GM19468 (cell line): ENCODE results near the gene CLASP2.

Experiments
- ATAC-seq: cut with Tn5 transposase; IDR thresholded peaks from one replicate; pipeline ENCODE4 v1.9.1; 2021; ENCODE audit warnings: mild to moderate bottlenecking, moderate library complexity, moderate number of reproducible peaks; ENCODE audit not compliant: unreplicated experiment; ENCODE audit errors: extremely low read depth

Gene CLASP2

DNA sequence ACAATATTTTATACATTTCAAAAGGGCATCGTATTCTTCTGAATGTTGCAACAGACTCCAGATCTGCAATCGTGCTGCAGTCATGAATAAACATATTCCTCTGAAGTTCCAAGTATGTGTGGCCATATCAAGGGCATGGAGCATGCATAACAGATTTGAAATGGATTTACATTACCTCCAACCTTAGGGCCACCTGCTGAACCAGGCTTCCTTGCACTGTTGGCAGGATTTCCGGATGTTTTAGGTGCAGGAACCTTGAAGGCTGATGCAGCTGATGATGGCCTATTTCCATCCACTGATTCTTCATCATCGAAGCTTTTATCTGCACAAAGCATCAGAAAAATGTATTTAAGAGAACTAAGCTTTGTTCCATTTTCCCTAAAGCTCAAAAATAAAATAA is 73.5 kb downstream of the CLASP2 start:
- ATAC-seq, result no peak

DNA sequence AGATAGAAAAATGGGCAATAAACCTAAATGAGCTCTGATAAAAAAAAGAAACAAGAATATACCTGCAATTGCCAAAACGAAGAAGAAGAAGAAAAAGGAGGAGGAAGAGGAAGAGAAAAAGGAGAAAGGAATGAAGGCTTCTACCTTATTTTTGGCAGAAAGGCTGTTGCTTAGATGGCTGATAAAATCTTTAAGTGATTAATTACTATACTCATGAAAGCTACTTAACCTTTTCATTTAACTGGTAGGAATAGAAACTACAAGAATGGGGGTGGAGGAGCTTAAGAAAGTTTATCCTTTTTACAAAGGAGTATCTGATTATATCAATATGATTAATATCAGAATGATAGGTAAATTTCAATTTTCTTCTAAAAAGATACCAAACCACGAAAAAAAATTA is 75.2 kb downstream of the CLASP2 start:
- ATAC-seq, result no peak

DNA sequence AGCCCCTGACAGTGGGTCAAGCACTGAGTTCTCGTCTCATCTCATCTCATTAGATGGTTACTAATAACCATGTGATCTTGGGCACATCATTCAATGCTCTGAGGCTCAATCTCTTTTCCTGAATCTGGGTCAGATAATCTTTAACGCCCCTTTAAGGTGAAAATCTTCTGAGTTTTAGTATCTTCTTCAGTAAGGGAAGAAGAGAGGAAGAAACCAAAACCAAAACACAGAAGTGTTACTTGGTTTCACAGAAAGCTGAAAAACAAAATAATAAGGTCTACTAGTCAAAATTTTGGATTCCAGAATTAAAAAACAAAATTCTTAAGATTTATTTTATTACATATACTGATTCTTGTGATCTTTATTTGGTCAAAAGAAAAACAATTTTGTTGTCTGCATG is 78.2 kb downstream of the CLASP2 start:
- ATAC-seq, result no peak

DNA sequence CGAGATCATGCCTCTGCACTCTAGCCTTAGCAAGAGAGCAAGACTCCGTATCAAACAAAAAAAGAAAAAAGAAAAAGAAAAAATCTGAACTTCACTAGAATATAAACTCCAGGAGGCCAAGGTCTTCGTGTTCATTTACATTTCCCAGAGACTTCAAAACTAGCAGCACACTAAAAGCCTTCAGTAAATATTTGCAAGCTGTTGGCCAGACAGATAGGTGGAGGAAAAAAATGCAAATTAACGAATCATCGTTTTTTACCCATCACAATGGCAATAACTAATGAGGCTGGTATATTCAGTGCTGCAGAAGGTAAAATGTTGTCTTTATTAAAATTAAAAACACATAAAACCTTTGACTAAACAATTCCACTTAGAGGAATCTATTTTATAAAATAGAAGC is 80.6 kb downstream of the CLASP2 start:
- no peak for ATAC-seq

DNA sequence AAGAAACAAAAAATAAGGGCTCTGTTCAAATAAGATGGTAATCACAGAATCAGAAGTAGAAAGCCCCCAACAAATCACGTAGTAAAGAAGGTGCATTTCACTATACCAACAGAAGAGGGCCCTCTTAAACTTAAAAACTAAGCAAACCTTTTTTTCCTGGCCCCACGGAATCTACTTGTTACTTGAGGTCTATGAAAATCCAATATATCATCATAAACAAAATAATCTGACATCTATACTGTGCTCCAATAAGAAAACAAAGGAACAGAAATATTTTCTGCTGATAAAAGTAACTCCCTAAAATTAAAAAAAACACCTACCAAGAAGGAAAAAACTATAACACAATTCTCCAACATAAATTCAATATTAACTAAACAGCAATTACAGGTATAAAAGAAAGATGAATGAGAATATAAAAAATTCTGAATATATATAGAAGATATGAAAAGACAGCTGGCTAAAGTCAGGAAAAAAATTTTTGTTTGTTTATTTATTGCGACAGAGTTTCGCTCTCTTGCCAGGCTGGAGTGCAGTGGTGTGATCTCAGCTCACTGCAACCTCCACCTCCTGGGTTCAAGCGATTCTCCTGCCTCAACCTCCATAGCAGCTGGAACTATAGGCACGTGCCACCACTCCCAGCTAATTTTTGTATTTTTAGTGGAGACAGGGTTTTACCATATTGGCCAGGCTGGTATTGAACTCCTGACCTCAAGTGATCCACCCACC is 81.8 kb downstream of the CLASP2 start:
- ATAC-seq, result no peak

DNA sequence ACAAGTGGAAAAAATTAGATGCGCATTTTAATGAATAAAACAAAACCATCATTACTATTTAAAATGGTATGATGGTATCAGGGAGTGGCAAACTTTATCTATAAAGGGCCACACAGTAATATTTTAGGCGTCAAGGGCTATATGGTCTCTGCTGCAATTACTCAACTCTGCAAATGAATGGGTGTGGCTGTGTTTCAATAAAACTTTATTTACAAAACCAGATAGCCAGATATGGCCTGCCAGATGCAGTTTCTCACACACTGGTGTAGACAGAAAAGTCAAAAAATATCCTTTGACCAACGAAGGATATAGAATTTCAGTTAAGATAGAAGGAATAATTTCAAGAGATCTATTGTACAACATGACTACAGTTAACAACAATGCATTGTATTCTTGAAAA is 83.8 kb downstream of the CLASP2 start:
- no peak for ATAC-seq

DNA sequence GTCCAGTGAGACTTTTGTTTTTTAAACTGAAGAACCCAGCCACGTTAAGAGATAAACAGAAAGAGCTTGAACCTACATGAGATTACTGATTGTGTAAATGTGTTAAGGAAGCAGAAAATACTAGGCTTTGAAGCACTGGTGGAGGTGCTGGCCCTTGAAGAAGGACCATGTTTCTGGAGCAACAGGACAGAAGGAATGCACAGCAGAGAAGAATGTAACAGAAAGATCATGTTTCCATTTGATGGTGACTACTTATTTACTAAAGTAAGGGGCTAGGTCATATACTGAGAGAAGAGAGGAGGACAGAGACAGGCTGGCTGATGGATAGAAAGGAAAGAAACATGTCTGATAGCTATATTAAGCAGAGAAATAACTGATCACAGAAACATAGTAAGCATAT is 88.8 kb downstream of the CLASP2 start:
- no peak for ATAC-seq

DNA sequence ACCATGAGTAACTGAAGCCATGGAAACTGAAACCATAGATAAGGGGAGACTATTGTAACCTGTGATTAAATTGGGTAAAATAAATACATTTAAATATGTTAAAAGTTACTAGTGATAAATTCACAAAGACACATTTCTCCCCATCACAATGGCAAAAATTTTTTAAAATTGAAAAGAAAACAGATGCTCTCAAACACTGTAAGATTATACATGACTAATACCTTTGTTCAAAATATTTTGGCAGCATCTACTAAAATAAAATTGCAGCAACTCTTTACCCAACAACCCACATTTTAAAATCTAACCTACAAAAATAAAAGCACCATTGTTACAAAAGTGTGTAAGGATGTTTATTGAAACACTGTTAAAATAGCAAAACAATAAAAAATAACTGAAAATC is 93.3 kb downstream of the CLASP2 start:
- ATAC-seq, result no peak

DNA sequence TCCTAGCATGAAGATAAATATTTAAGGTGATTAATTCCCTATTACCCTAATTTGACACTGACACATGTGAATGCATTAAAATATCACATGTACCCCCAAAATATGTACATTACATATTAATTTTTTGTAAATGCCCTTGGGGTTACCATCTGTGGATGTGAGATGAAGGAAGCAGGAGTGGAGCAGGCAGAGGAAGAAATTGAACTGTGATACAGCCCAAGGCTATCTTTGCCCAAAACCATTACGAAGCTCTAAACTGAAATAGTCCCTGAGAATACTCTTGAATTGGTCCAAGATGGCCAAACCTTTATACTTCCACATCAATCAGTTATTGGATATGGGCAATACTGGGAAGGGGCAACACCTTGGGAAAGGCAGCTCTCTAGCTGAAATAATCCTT is 105.0 kb downstream of the CLASP2 start:
- no peak for ATAC-seq

DNA sequence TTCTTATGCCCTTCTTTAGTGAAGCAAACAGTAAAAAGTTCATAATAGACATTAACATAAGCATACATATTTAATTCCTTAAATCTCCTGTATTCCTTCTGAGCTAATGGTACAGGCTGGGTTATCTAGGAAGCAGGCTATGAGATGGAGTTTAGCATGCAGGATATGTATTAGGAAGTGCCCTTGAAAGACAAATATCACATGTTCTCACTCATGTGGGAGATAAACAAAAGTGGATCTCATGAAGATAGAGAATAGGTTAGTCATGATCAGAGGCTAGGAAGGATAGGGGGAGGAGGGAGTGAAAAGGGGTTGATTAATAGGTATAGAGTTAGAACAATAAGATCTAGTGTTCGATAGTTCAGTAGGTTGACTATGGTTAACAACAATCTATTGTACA is 105.4 kb downstream of the CLASP2 start:
- ATAC-seq, result no peak

DNA sequence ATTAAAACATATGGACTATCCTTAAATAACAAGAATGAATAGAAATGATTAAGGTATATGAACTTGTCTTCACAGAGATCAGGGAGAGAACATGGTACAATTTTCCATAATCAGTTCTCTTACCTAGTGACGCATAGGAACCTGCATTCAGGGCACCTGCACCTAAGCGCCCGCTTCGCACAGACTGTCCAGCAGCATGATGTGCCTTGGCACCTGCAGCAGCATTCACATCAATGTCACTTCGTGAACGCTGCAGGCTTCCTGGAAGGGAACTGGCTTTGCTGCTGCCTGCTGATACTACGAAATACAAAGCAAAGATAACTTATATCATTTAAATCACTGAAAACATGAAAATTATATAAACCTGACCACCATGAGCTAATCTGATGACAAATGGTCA is 115.2 kb downstream of the CLASP2 start:
- no peak for ATAC-seq

DNA sequence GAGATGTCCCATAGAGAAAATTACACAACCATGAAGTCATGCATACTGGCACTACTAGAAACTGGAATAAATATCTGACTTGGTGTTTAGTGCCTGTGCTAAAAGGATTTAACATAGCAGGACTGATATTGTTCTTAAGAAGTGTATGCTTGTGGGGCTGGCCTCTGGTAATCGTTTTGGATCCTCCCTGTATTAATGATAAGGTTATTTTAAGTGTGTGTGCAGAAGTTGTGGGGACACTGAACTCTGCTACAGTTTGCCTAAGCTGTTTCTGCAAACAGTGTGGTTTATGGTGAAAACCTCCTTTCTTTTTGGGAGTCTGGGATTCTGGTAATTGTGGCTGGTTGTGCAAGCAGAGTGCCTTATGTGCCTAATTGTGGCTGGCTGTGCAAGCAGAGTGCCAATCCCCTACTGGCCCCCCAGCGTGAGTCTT is 120.8 kb downstream of the CLASP2 start:
- no peak for ATAC-seq

DNA sequence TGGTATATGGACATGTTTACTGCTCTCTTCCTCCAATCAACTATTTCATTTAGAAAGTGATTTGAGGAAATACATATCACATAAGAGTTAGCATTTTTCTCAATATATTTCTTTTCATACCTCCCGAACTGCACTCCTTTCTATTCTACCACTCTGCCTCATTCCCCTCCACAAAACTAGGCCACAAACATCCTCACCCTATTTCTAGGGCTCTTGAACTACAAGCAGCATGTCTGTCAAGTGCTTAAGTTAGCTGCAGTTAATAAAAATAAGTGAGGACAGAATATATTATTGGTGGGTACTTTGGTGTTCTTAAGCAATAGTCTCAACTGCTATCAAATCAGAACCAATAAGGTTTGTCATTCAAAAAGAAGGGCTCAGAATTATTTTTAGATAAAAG is 125.1 kb downstream of the CLASP2 start:
- ATAC-seq, result no peak

DNA sequence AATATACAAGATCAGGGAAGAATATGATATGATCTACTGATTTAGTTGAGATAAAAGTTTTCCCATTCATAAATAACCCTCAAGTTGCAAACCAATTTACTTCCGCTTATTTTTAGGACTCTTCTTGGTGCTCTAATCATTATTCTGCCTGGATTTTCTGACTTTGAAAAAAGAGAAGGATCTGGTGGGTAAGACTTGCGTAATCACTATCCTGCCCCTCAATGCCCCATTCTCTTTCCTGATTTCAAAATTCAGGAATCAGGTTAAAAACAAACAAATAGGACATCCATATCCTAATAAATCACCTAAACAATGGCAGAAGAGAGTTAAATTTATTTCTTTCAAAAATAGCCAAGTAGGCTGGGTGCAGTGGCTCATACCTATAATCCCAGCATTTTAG is 127.5 kb downstream of the CLASP2 start:
- ATAC-seq, result no peak

DNA sequence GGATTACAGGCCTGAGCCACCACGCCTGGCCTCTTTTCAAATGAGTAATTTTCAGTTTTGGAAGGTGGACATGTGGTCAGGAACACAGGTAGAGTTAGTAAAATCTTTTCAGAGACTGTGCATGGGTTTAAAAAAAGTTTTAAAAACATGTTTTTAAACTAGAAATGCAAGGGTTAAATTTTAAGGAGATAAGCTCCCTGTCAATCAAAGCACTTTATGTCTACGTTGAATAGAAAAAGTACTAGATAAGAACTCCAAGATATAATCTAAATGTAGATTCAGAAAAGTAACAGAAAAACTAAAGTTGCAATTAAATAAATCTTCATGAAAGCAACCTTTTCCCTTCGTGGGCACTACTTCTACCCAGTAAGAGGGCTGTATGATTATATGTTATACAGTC is 131.7 kb downstream of the CLASP2 start:
- ATAC-seq, result no peak

DNA sequence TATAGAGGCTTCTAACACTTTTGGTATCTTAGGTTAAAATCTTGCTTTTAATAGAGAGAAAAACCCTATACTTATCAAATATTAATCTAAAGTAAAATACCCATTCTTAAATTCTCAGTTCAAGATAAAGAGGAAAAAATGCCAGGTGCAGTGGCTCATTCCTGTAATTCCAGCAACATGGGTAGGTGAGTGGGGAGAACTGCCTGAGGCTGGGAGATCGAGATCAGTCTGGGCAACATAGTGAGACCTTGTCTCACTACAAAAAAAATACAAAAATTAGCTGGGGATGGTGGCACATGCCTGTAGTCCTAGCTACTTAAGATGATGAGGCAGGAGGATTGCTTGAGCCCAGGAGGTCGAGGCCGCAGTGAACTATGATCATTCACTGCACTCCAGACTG is 135.8 kb downstream of the CLASP2 start:
- ATAC-seq, result no peak

DNA sequence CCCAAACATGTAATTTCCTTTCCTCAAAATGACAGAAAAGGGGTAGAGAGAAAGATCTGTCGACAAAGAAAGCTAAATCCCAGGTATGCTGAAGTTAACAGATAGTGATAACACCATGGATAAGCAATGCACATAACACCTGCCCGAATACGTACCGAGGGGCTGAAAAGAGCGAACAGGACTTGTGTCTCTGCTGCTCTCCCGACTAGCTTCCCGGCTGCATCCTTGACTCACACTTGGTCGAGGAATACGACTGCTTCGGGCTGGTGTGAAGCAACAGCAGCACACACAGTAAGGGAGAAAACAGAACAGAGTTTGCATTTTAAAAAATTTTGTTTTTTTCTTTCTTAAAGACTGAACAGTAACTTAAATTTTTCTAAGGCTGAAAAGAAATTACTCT is 136.4 kb downstream of the CLASP2 start:
- ATAC-seq, result no peak

DNA sequence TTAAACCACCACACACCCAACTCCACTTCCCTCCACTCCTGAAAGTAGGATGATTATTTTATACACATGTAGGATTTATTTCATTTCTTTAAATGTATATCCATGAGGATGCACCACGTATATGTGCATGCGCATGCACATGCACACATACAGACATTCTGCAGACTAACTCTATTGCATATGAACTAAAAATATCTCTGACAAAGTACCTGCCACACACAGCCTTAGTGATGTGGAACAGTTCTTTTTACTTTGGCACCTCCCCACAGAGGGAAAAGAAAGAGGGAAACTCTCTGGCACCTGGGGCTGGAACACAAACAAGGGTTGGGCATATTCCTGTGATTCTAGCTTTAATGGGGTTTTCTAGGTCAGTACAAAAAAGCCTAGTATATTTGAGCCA is 138.2 kb downstream of the CLASP2 start:
- no peak for ATAC-seq

DNA sequence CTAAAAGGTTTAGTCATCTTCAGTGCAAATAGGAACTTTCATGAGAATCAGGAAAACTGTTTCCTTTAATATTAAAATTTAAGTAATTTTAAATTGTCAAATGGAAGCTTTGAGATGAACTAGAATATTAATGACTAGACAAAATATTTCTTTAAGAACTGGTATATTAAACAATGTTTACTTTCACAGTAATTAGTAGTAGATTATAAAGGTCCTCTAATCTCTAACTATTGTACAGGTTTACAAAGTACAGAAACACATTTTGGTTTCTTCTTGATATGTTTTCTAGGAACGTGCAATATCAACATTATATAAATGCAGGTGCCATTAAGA is 138.9 kb downstream of the CLASP2 start:
- no peak for ATAC-seq

DNA sequence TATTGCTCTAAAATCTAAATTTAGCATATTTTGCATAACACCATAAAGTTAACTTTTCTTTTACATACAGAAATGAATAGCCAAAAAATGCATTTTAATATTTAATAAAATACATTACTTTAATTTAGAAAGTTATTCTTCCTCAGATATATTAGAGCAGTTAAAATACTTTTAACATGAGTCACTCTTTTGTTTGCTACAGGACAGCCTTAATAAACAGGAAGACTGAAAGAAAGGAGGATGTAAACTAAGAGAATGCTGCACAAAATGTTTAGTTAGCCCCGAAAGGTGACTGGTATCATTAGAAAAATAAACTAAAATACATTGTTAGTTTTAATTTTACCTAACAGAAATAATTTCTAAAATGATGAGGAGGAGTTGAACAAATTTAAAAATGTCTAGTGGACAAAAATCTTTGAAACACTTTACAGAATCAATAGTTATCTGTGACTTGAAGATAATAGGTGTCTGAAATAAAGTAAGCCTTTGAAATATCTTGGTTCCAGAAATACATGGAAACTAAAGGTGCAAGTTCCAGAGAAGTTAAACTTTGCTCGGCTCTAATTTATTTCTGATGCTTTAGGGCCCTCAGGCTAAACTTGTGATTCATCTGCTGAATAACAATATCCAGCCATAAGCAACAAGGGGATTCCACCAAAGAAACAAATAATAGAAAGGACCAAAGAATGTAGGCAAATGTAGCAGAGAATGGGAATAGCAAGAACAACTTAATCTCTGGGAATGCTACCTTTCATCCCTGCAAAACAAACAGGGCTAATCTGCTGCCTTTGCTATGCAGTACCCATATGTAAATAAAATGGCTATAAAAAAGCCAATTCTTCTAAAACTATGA is 139.5 kb downstream of the CLASP2 start:
- ATAC-seq, result no peak

DNA sequence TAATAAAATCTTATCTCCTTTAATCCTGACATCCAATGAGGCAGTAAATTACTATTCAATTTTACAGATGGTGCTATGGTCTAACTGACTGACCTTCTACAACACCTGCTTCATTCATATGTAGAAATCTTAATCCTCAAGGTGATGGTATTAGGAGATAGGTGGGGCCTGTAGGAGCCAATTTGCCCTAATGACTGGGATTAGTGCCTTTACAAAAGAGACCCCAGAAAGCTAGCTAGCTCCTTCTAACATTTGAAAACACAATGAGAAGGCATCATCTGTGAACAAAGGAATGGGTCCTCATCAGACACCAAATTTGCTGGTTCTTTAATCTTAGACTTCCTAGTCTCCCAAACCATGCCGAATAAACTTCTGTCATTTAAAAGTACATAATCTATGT is 140.5 kb downstream of the CLASP2 start:
- ATAC-seq, result no peak

DNA sequence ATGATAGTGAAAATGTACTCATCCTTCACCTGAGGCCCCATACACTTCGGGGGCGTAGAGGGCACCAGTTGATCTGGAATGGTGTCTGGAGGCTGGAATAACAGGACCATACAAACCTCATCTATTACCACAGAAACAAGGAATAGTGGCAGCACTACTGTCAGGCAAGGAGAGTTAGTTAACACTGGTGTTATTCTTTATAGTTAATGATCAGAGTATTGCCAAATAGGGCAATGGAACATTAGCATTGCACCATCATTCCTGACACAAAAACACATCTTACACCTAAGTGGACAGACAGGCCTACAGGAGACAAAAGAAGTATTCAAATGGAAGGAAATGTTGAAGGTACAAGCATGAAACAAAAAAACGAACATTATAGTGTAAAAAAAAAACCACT is 140.9 kb downstream of the CLASP2 start:
- ATAC-seq, result no peak
